ENCODE results near the gene DCAF17. TPM values are rescaled to one million over a fixed set of nuclear protein-coding genes. Genes with fewer than 3 reads are reported as not detected.

The DCAF17 gene
- total RNA-seq, 2 donors from 2014 or later, result 22.7 to 31.7 TPM

GRCh38 chr2:171505374-171505773, 71.3 kb downstream of the DCAF17 start:
- Histone ChIP-seq H3K9me3 (ENCODE audit: control insufficient read depth, low read length) (no peaks in the 10 kb centered on the region), H3K27ac (ENCODE audit: low read depth, low read length) (no peak overlapping the region), H3K4me3 (ENCODE audit: low read length) (no peak overlapping the region), H3K36me3 (ENCODE audit: control insufficient read depth, insufficient read depth, low read length) (no peaks in the 10 kb centered on the region), H3K27me3 (ENCODE audit: control insufficient read depth, insufficient read depth, low read length, poor library complexity, severe bottlenecking) (no peaks in the 10 kb centered on the region), H3K9ac (ENCODE audit: extremely low read depth, low read length, poor library complexity, severe bottlenecking) (no peak overlapping the region), H3K4me1 (ENCODE audit: control insufficient read depth, insufficient read depth, low read length) (no peaks in the 10 kb centered on the region)
- no peaks in the 10 kb centered on the region for H3K36me3 Mint-ChIP-seq (ENCODE audit: low read depth)
- no peak overlapping the region for H3K4me3 Mint-ChIP-seq
- TF ChIP-seq, protein P1, sequence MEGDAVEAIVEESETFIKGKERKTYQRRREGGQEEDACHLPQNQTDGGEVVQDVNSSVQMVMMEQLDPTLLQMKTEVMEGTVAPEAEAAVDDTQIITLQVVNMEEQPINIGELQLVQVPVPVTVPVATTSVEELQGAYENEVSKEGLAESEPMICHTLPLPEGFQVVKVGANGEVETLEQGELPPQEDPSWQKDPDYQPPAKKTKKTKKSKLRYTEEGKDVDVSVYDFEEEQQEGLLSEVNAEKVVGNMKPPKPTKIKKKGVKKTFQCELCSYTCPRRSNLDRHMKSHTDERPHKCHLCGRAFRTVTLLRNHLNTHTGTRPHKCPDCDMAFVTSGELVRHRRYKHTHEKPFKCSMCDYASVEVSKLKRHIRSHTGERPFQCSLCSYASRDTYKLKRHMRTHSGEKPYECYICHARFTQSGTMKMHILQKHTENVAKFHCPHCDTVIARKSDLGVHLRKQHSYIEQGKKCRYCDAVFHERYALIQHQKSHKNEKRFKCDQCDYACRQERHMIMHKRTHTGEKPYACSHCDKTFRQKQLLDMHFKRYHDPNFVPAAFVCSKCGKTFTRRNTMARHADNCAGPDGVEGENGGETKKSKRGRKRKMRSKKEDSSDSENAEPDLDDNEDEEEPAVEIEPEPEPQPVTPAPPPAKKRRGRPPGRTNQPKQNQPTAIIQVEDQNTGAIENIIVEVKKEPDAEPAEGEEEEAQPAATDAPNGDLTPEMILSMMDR (conservative IDR thresholded peaks at IDR 0.05), result no peak
- H3K4me1 Mint-ChIP-seq, result no peaks in the 10 kb centered on the region
- H3K27ac Mint-ChIP-seq, result no peak overlapping the region
- 36 to 50% methylated on average over 1 to 2 of the region's 2 CpGs for WGBS, 2 experiments (ENCODE audit: insufficient coverage in 1 of 2, insufficient read length in 1 of 2)
- no peak for DNase-seq
- H3K27me3 Mint-ChIP-seq (ENCODE audit: insufficient read depth), result no peaks in the 10 kb centered on the region
- peaks cover 5% of the 10 kb centered on the region for H3K9me3 Mint-ChIP-seq

DNA sequence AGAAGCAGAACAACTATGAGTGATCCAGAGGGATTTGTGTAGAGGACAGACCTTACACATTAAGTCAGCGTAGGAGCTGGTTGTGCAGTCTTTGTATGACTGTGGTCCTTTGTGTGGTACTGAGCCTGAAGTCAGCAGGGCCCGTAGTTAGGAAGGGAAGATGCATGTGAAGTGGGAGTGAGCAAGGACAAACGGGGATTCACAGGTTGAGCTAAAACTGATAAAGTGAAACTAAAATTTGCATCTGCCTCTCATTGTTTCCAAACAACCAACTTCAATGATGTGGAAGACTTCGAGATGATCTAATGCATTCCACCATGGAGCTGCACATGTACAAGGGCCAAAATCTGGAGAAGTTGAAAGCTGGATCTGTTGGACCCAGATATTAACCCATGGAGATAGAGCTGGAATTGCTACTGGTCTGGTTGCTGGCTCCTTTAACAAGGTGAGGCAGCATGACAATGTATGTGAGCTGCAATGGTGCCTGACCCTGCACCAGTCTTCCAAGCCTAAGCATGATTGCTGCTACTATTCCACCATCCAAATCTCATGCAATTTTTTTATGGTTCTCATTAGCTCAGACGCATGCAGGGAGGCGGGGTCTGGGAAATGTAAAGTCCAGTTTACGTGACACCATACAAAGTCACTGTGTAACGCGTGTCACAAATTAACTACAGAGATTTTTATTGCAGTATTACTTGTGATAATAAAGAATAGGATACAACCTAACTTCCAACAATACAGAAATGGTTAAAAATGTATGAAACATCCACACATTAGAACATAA, 76.1 kb downstream of the DCAF17 start:
- 68 to 83% methylated on average over 4 to 9 of the region's 9 CpGs for WGBS, 2 experiments (ENCODE audit: insufficient coverage in 1 of 2, insufficient read length in 1 of 2)
- no peak overlapping the region for H3K4me3 Mint-ChIP-seq
- peaks cover 2% of the 10 kb centered on the region for H3K27me3 Mint-ChIP-seq (ENCODE audit: insufficient read depth)
- DNase-seq, result no peak
- peaks cover 5% of the 10 kb centered on the region for H3K9me3 ChIP-seq (ENCODE audit: control insufficient read depth, low read length)
- TF ChIP-seq, protein P1 (conservative IDR thresholded peaks at IDR 0.05), result no peak
- no peak overlapping the region for H3K27ac ChIP-seq (ENCODE audit: low read depth, low read length)
- H3K27ac Mint-ChIP-seq, result no peak overlapping the region
- H3K36me3 Mint-ChIP-seq (ENCODE audit: low read depth), result no peaks in the 10 kb centered on the region
- H3K27me3 ChIP-seq (ENCODE audit: control insufficient read depth, insufficient read depth, low read length, poor library complexity, severe bottlenecking), result no peaks in the 10 kb centered on the region
- no peak overlapping the region for H3K4me3 ChIP-seq (ENCODE audit: low read length)
- H3K9ac ChIP-seq (ENCODE audit: extremely low read depth, low read length, poor library complexity, severe bottlenecking), result no peak overlapping the region
- H3K36me3 ChIP-seq (ENCODE audit: control insufficient read depth, insufficient read depth, low read length), result no peaks in the 10 kb centered on the region
- no peaks in the 10 kb centered on the region for H3K4me1 ChIP-seq (ENCODE audit: control insufficient read depth, insufficient read depth, low read length)
- peaks cover 7% of the 10 kb centered on the region for H3K4me1 Mint-ChIP-seq
- no peaks in the 10 kb centered on the region for H3K9me3 Mint-ChIP-seq

DNA sequence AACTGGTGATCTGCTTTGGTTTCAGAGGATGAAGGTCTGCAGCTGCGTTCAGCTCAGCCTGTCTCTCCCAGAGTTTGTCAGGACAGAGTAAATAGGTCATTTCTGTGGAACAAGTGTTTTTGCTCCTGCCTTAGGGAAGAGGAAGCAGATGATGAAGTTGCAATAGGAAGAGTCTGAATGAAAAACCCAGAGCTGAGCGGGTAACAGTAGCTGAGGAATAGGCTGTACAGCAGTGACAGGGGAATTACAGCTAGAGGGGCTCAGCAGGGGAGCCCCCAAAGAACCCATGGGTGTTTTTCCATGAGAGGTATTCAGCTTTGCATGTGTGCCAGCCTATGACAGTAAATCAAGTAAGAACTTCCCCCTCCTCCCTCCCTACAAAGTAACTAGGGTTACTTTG, 78.0 kb downstream of the DCAF17 start:
- H3K4me3 ChIP-seq (ENCODE audit: low read length), result no peak overlapping the region
- H3K9me3 ChIP-seq (ENCODE audit: control insufficient read depth, low read length), result peaks cover 5% of the 10 kb centered on the region
- Mint-ChIP-seq H3K27ac (no peak overlapping the region), H3K27me3 (ENCODE audit: insufficient read depth) (peaks cover 8% of the 10 kb centered on the region), H3K4me3 (no peak overlapping the region), H3K36me3 (ENCODE audit: low read depth) (no peaks in the 10 kb centered on the region), H3K9me3 (no peaks in the 10 kb centered on the region), H3K4me1 (peaks cover 7% of the 10 kb centered on the region)
- H3K27ac ChIP-seq (ENCODE audit: low read depth, low read length), result no peak overlapping the region
- no peaks in the 10 kb centered on the region for H3K36me3 ChIP-seq (ENCODE audit: control insufficient read depth, insufficient read depth, low read length)
- WGBS, 2 experiments (ENCODE audit: insufficient coverage in 1 of 2, insufficient read length in 1 of 2), result 92 to 100% methylated on average over 2 of the region's 2 CpGs
- H3K4me1 ChIP-seq (ENCODE audit: control insufficient read depth, insufficient read depth, low read length), result no peaks in the 10 kb centered on the region
- no peak for DNase-seq
- H3K9ac ChIP-seq (ENCODE audit: extremely low read depth, low read length, poor library complexity, severe bottlenecking), result no peak overlapping the region
- TF ChIP-seq, protein P1 (conservative IDR thresholded peaks at IDR 0.05), result no peak
- no peaks in the 10 kb centered on the region for H3K27me3 ChIP-seq (ENCODE audit: control insufficient read depth, insufficient read depth, low read length, poor library complexity, severe bottlenecking)

Measured in endodermal cell (in vitro differentiated cells).